HL-60 (cell line): ENCODE results near the gene CARM1.

Experiments
- DNase-seq, 2 experiments: peaks; one replicate each; pipeline ENCODE4 v3.0.0-alpha.2; 2010 to 2020; ENCODE audit warnings: low read depth in 1 of 2, low spot score in 1 of 2
- H3K27ac ChIP-seq: fragments of 250-450 bp; sonication (Bioruptor Pico); replicated peaks from 2 replicates; pipeline ENCODE4 v1.5.1; 2020; ENCODE audit warnings: mild to moderate bottlenecking, moderate library complexity
- H3K27me3 ChIP-seq: fragments of 250-450 bp; sonication (Bioruptor Pico); 2 replicates; pipeline ENCODE4 v1.5.1; 2021; ENCODE audit warnings: mild to moderate bottlenecking, moderate library complexity; ENCODE audit not compliant: insufficient read depth, poor library complexity, severe bottlenecking
- H3K4me3 ChIP-seq: replicated peaks from 2 replicates; pipeline ENCODE4 v1.5.1; 2011; ENCODE audit warnings: mild to moderate bottlenecking, control low read depth, low read length; ENCODE audit not compliant: insufficient read depth
- GABPA ChIP-seq: IDR thresholded peaks from 2 replicates; pipeline ENCODE4 v1.6.1; 2012; ENCODE audit warnings: low read depth
- POLR2AphosphoS5 ChIP-seq: IDR thresholded peaks from 2 replicates; pipeline ENCODE4 v1.6.1; 2012; ENCODE audit warnings: low read depth
- SPI1 ChIP-seq: IDR thresholded peaks from 2 replicates; pipeline ENCODE4 v1.6.1; 2012; ENCODE audit warnings: low read depth, mild to moderate bottlenecking, borderline replicate concordance
- TF ChIP-seq, protein P1 (sequence below): IDR thresholded peaks from one replicate; pipeline ENCODE4 v1.5.1; 2011; ENCODE audit warnings: low read length, control low read depth, inconsistent platforms; ENCODE audit not compliant: insufficient read depth
- TF ChIP-seq, protein P2 (sequence below): IDR thresholded peaks from 2 replicates; pipeline ENCODE4 v1.6.1; 2012; ENCODE audit warnings: low read depth; ENCODE audit not compliant: insufficient replicate concordance

CARM1 gene

DNA sequence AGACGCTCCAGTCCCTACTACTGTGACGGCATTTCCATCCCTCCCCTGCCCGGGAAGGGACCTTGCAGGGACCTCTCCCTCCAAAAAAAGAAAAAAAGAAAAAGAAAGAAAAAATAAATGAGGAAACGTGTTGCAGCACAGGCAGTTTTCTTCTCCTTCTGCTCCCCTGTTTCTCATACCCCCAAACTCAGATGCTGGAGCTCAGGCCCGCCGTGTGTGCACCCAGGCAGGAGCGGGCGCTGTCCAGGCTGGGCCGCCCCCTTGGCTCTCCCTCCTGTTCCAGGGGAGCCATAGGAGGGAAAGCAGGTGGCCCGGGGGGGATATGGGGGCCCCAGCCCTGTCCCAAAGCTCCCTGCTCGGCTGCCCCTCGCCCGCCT is 51.3 kb downstream of the CARM1 start:
- DNase-seq: no peak
- 0 out of 2 replicates have a peak, but pooled peaks have one; percentile 6 for TF ChIP-seq POLR2AphosphoS5
- TF ChIP-seq SPI1: no peak
- TF ChIP-seq, protein P1, sequence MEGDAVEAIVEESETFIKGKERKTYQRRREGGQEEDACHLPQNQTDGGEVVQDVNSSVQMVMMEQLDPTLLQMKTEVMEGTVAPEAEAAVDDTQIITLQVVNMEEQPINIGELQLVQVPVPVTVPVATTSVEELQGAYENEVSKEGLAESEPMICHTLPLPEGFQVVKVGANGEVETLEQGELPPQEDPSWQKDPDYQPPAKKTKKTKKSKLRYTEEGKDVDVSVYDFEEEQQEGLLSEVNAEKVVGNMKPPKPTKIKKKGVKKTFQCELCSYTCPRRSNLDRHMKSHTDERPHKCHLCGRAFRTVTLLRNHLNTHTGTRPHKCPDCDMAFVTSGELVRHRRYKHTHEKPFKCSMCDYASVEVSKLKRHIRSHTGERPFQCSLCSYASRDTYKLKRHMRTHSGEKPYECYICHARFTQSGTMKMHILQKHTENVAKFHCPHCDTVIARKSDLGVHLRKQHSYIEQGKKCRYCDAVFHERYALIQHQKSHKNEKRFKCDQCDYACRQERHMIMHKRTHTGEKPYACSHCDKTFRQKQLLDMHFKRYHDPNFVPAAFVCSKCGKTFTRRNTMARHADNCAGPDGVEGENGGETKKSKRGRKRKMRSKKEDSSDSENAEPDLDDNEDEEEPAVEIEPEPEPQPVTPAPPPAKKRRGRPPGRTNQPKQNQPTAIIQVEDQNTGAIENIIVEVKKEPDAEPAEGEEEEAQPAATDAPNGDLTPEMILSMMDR: no peak
- no peak overlapping the region for H3K4me3 ChIP-seq
- H3K27me3 ChIP-seq: no peaks in the 10 kb centered on the region
- H3K27ac ChIP-seq: no peak overlapping the region

DNA sequence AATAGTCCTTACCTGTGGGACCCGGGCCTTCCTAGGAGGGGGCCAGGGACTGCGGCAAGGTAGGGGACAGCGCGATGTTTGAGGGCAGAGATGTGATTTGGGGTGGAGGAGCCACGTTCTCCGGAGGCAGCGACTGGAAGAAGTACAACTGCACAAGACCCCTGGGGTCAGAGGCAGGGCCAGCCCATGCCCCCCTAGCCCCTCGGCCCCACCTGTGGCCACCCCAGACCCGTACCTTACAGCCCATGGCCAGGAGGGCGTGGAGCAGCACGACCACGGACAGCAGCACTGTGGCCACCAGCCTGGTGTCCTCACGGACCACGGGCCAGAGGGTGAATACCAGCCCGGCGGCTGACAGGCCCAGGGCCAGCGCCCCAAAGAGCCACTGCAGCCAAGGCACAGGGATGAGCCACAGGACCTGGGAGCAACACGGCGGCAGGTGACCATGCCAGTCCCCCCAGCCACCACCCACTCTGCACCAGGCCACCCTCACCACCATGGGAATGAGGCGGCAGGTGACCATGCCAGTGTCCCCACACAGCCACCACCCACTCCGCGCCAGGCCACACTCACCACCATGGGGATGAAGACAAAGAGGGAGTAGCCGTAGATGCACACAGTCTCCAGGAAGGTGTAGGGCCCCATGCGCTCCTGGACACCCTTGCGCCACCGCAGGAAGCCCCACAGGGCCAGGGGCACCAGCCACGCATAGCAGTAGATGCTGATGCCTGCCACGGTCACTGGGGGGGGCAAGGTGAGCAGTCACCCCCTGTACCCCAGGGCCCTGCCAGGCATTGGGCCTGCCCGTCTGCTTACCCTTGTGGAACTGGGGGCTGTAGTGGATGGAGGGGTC is 52.1 kb downstream of the CARM1 start:
- Histone ChIP-seq H3K4me3 (no peak overlapping the region), H3K27ac (no peak overlapping the region), H3K27me3 (no peaks in the 10 kb centered on the region)
- no peak for DNase-seq
- TF ChIP-seq GABPA (no peak), SPI1 (no peak), POLR2AphosphoS5 (no peak)
- TF ChIP-seq, protein P1: no peak
- TF ChIP-seq, protein P2, sequence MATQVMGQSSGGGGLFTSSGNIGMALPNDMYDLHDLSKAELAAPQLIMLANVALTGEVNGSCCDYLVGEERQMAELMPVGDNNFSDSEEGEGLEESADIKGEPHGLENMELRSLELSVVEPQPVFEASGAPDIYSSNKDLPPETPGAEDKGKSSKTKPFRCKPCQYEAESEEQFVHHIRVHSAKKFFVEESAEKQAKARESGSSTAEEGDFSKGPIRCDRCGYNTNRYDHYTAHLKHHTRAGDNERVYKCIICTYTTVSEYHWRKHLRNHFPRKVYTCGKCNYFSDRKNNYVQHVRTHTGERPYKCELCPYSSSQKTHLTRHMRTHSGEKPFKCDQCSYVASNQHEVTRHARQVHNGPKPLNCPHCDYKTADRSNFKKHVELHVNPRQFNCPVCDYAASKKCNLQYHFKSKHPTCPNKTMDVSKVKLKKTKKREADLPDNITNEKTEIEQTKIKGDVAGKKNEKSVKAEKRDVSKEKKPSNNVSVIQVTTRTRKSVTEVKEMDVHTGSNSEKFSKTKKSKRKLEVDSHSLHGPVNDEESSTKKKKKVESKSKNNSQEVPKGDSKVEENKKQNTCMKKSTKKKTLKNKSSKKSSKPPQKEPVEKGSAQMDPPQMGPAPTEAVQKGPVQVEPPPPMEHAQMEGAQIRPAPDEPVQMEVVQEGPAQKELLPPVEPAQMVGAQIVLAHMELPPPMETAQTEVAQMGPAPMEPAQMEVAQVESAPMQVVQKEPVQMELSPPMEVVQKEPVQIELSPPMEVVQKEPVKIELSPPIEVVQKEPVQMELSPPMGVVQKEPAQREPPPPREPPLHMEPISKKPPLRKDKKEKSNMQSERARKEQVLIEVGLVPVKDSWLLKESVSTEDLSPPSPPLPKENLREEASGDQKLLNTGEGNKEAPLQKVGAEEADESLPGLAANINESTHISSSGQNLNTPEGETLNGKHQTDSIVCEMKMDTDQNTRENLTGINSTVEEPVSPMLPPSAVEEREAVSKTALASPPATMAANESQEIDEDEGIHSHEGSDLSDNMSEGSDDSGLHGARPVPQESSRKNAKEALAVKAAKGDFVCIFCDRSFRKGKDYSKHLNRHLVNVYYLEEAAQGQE: no peak

DNA sequence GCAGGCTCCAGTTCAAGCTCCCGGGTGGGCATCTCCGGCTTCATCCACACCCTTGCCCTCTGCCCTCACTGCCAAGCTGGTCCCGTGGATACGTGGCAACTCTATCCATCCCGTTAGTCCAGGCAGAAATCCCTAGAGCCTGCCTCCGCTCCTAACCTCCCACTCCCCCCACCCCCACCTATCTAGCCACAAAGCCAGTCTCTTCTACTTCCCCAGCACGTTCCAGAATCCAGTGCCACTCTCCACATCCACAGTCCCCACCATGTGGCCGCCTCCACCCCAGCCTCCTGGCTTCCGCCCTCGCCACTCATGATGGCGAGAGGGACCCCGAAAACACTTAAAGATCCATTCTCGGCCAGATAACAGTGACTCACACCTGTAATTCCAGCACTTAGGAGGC is 53.2 kb downstream of the CARM1 start:
- Histone ChIP-seq H3K27ac (no peak overlapping the region), H3K4me3 (no peak overlapping the region), H3K27me3 (no peaks in the 10 kb centered on the region)
- TF ChIP-seq SPI1: no peak
- no peak for TF ChIP-seq GABPA
- TF ChIP-seq, protein P1: no peak
- TF ChIP-seq POLR2AphosphoS5: no peak
- TF ChIP-seq, protein P2: no peak
- DNase-seq: no peak
